ENCODE data around the gene SUN3. TPM values are rescaled to one million over a fixed set of nuclear protein-coding genes. Genes with fewer than 3 reads are reported as not detected.

The SUN3 gene
- total RNA-seq, 4 donors from 2014 or later = not detected

DNA sequence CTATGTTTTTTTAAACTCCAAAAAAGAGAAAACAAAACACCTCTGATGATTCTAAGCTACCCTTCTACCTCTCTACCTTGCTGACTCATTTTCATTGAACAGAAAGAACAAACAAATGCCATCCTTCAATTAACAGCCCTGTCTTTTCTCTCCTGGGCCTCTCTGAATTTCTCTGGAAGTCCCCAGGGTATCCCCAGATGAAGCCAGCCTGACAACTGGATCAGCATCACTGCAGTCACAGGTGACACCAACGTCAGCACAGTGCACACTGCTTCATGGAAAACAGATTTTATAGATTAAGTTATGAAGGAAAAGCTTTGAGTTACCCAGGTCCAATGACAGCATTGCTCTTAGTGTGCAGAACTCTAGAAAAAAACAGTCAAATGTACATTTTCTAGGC, 55.2 kb downstream of the SUN3 start:
- no peak overlapping the region for H3K27ac ChIP-seq
- no peak for TF ChIP-seq POLR2A (IDR thresholded peaks at IDR 0.05)
- TF ChIP-seq EP300 (IDR thresholded peaks at IDR 0.05) = no peak
- no peak for TF ChIP-seq CTCF (IDR thresholded peaks at IDR 0.05)
- no peaks in the 10 kb centered on the region for H3K9me3 ChIP-seq
- peaks cover 0 to 40% (median 7%) of the 10 kb centered on the region in 4 donors for H3K4me1 ChIP-seq
- H3K36me3 ChIP-seq = peaks cover 0 to 66% (median 22%) of the 10 kb centered on the region in 3 donors
- H3K27me3 ChIP-seq = no peaks in the 10 kb centered on the region
- H3K4me3 ChIP-seq = no peak overlapping the region
- 72 to 89% methylated on average over 1 of the region's 1 CpG for WGBS, 2 donors
- no peak for DNase-seq (ENCODE audit: low spot score in 2 of 2)

- peaks cover 0 to 25% (median 0%) of the 10 kb centered on the region in 4 donors for H3K4me1 ChIP-seq
- DNase-seq (ENCODE audit: low spot score in 2 of 2) = no peak
- peak overlapping the region in 3 of 4 donors; percentile 9 to 87 (median 70) for H3K27ac ChIP-seq
- no peaks in the 10 kb centered on the region for H3K27me3 ChIP-seq
- 0 to 7% methylated on average over 1 of the region's 1 CpG for WGBS, 2 donors
- no peaks in the 10 kb centered on the region for H3K9me3 ChIP-seq
- H3K4me3 ChIP-seq = no peak overlapping the region
- H3K36me3 ChIP-seq = peaks cover 0 to 67% (median 21%) of the 10 kb centered on the region in 3 donors
- TF ChIP-seq POLR2A (IDR thresholded peaks at IDR 0.05) = no peak
- TF ChIP-seq CTCF (IDR thresholded peaks at IDR 0.05) = no peak
- no peak for TF ChIP-seq EP300 (IDR thresholded peaks at IDR 0.05)
Measured at GRCh38 chr7:47970761-47971160, 58.1 kb downstream of the SUN3 start.

DNA sequence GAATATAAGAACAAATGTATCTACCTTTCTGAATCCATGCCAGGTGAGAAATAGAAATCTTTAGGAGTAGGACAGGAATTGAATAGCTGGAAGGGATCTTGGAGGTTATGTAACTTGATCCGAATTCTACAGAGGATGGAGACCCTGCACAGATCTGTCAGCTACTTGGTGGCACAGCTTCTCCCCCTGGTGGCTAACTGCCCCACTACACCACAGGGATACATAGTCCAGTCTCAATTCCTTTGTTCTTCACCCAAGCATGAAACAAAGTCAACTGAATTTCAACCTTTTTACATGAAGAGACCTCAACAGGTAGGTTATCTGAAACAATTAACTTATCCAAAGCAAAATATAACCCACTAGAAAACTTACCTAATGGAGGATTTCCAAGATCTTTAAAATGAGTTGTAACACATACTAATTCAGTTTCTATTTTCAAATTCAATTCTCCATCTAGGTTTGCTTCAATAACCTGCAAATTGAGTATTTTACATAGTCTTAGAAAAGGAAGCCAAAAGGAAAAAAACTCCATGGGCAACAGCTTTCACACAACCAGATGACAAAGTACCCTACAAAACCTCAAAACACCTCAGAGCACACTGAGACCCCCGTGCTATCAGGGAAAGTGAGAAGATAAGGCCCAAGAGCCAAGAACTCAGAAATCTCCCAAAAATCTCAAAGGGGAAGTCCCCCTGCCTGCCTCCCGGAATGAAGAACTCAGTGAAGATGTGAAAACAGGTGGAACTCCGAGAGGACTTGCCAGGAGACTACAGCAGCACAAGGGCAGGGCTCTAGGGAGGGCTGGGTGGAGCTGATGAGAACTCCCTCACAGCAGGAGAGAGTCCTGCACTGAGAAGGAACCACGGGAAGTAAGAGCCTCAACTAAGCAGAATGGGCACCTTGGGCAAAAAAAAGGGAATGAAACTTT, 59.8 kb downstream of the SUN3 start:
- peak in 1 of 2 donors; percentile 50 for DNase-seq (ENCODE audit: low spot score in 2 of 2)
- H3K36me3 ChIP-seq = peaks cover 0 to 67% (median 33%) of the 10 kb centered on the region in 3 donors
- H3K4me1 ChIP-seq = peaks cover 0 to 25% (median 0%) of the 10 kb centered on the region in 4 donors
- no peaks in the 10 kb centered on the region for H3K9me3 ChIP-seq
- TF ChIP-seq EP300 (IDR thresholded peaks at IDR 0.05) = no peak
- TF ChIP-seq CTCF (IDR thresholded peaks at IDR 0.05) = peak; percentile 62 to 83 (median 69)
- H3K27me3 ChIP-seq = no peaks in the 10 kb centered on the region
- H3K4me3 ChIP-seq = no peak overlapping the region
- H3K27ac ChIP-seq = peak overlapping the region in 2 of 4 donors; percentile 1 to 45
- 51 to 54% methylated on average over 5 of the region's 5 CpGs for WGBS, 2 donors

- Histone ChIP-seq H3K9me3 (no peaks in the 10 kb centered on the region), H3K27ac (no peak overlapping the region), H3K27me3 (no peaks in the 10 kb centered on the region), H3K36me3 (peaks cover 0 to 67% (median 30%) of the 10 kb centered on the region in 3 donors), H3K4me1 (peaks cover 0 to 25% (median 0%) of the 10 kb centered on the region in 4 donors), H3K4me3 (no peak overlapping the region)
- DNase-seq (ENCODE audit: low spot score in 2 of 2) = no peak
- TF ChIP-seq POLR2A (IDR thresholded peaks at IDR 0.05) = no peak
- no peak for TF ChIP-seq EP300 (IDR thresholded peaks at IDR 0.05)
- 79 to 81% methylated on average over 2 of the region's 2 CpGs for WGBS, 2 donors
Measured at GRCh38 chr7:47967708-47968107, 61.2 kb downstream of the SUN3 start.

DNA sequence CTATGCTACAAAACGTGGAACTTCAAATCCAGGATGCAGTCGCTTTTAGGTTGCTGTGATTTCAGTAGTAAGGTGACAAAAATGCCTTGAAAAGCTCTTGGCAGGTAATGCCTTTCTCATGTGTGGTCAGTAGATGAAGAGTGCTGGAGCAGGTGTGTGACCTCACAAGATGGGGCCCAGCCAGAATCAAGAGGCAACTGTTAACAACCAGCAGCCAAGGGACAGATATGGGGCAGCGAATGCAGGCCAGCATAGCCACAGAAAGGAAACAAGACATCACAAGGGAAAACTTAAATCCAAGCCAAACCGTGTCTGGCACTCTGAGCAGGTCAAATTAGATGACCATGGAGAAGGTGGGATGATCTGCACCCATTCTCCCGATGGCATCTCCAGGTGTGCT, 61.8 kb downstream of the SUN3 start:
- TF ChIP-seq POLR2A (IDR thresholded peaks at IDR 0.05) = no peak
- TF ChIP-seq EP300 (IDR thresholded peaks at IDR 0.05) = no peak
- no peak for TF ChIP-seq CTCF (IDR thresholded peaks at IDR 0.05)
- Histone ChIP-seq H3K4me3 (no peak overlapping the region), H3K27me3 (no peaks in the 10 kb centered on the region), H3K9me3 (no peaks in the 10 kb centered on the region), H3K27ac (no peak overlapping the region), H3K4me1 (peaks cover 0 to 25% (median 0%) of the 10 kb centered on the region in 4 donors), H3K36me3 (peaks cover 0 to 71% (median 30%) of the 10 kb centered on the region in 3 donors)
- WGBS, 2 donors = 88 to 93% methylated on average over 5 of the region's 5 CpGs
- no peak for DNase-seq (ENCODE audit: low spot score in 2 of 2)

Data from tibial nerve (tissue), 4 donors.